Mammary epithelial cell (primary cell): ENCODE measurements around the gene SCAND1.

ENCODE experiments used
- EZH2 ChIP-seq: IDR thresholded peaks from 2 replicates; pipeline ENCODE4 v1.6.1; 2012; ENCODE audit warnings: low read length, inconsistent platforms, borderline replicate concordance
- TF ChIP-seq, protein P1 (sequence below), 2 donors: IDR thresholded peaks in 1 of 2; conservative IDR thresholded peaks in 1 of 2; 2 replicates each; pipeline ENCODE4 v1.5.1; 2011 to 2012; ENCODE audit warnings: inconsistent platforms in 2 of 2, low read length in 2 of 2, mild to moderate bottlenecking in 2 of 2, control low read depth in 1 of 2, low read depth in 1 of 2; ENCODE audit not compliant: insufficient read depth in 1 of 2; ENCODE audit errors: extremely low read depth in 1 of 2

DNA sequence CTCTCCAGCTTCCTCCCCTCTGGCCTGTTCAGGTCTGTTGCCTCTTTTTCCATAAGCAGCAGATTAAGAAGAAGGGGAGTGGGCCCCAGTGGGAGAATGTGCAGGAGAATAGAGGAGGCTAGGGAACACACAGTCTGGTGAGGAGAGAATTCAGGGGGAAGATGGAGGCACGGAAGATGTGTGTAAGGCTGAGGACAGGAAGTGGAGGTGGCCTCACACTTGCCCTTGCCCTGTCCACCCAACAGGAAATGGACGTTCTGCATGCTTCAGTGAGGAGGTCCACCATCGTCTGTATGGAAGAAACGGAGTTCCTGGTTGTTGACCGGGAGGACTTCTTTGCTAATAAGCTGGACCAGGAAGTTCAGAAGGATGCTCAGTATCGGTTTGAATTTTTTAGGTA lies 30.1 kb upstream of the SCAND1 start:
- no peak for TF ChIP-seq EZH2
- TF ChIP-seq, protein P1, sequence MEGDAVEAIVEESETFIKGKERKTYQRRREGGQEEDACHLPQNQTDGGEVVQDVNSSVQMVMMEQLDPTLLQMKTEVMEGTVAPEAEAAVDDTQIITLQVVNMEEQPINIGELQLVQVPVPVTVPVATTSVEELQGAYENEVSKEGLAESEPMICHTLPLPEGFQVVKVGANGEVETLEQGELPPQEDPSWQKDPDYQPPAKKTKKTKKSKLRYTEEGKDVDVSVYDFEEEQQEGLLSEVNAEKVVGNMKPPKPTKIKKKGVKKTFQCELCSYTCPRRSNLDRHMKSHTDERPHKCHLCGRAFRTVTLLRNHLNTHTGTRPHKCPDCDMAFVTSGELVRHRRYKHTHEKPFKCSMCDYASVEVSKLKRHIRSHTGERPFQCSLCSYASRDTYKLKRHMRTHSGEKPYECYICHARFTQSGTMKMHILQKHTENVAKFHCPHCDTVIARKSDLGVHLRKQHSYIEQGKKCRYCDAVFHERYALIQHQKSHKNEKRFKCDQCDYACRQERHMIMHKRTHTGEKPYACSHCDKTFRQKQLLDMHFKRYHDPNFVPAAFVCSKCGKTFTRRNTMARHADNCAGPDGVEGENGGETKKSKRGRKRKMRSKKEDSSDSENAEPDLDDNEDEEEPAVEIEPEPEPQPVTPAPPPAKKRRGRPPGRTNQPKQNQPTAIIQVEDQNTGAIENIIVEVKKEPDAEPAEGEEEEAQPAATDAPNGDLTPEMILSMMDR (conservative IDR thresholded peaks at IDR 0.05 in 1 of 2, IDR thresholded peaks at IDR 0.05 in 1 of 2; ENCODE audit: extremely low read depth in 1 of 2, insufficient read depth in 1 of 2, low read depth in 1 of 2, low read length in 2 of 2): no peak
